ENCODE data around the gene ZNF768. TPM values are rescaled to one million over a fixed set of nuclear protein-coding genes. Genes with fewer than 3 reads are reported as not detected.
A peak's percentile ranks its signal among the peaks of the same experiment; 100 is the strongest.

Gene ZNF768
- total and polyA plus RNA-seq, 2 experiments from 2014 or later, result 25.2 to 37.6 TPM

DNA sequence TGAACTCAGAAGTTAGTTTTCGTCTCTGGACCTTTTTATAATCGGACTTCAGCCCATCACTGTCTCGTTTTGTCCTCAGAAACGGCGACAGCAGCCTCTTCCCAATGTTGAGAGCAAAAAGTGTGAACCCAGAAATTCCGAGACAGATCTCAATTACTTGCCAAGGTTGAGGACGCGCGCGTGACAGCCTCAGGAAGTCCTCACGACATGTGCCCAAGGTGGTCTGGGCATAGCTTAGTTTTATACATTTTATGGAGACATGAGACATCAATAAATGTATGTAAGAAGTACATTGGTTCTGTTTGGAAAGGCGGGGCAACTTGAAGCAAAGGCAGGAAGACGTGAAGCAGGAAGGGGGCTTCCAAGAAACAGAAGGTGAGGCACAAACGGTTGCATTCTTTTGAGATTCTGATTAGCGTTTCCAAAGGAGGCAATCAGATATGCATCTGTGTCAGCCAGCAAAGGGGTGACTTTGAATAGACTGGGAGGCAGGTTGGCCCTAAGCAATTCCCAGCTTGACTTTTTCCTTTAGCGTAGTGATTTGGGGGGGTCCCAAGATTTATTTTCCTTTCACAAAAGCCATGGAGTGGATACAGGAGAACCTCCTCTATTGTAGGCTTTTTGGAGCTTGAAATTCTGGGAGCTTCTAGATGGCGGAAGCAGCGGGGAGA lies 8.9 kb upstream of the ZNF768 start:
- Histone ChIP-seq H3K36me3 (replicated peaks; ENCODE audit: insufficient read depth, low read depth) (no peaks in the 10 kb centered on the region), H3K4me2 (peak overlapping the region; percentile 81), H3K27me3 (no peaks in the 10 kb centered on the region), H4K20me1 (ENCODE audit: insufficient read depth, poor library complexity, severe bottlenecking) (no peaks in the 10 kb centered on the region), H3K4me3 (peak overlapping the region; percentile 53), H3K9me2 (replicated peaks; ENCODE audit: insufficient read depth) (no peaks in the 10 kb centered on the region), H3K4me1 (ENCODE audit: insufficient read depth) (peaks cover 22% of the 10 kb centered on the region), H3K79me2 (peaks cover 42% of the 10 kb centered on the region), H3K9me3 (ENCODE audit: low read depth) (no peaks in the 10 kb centered on the region), H3K27ac (peak overlapping the region; percentile 97), H2AFZ (peak overlapping the region; percentile 78)
- DNase-seq (ENCODE audit: low spot score), result no peak
- 12% methylated on average over 18 of the region's 18 CpGs for WGBS (ENCODE audit: low lambda C conversion rate, missing lambda C conversion rate)
- TF ChIP-seq, protein P1, sequence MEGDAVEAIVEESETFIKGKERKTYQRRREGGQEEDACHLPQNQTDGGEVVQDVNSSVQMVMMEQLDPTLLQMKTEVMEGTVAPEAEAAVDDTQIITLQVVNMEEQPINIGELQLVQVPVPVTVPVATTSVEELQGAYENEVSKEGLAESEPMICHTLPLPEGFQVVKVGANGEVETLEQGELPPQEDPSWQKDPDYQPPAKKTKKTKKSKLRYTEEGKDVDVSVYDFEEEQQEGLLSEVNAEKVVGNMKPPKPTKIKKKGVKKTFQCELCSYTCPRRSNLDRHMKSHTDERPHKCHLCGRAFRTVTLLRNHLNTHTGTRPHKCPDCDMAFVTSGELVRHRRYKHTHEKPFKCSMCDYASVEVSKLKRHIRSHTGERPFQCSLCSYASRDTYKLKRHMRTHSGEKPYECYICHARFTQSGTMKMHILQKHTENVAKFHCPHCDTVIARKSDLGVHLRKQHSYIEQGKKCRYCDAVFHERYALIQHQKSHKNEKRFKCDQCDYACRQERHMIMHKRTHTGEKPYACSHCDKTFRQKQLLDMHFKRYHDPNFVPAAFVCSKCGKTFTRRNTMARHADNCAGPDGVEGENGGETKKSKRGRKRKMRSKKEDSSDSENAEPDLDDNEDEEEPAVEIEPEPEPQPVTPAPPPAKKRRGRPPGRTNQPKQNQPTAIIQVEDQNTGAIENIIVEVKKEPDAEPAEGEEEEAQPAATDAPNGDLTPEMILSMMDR (IDR thresholded peaks at IDR 0.05; ENCODE audit: poor library complexity), result no peak
- no peak for TF ChIP-seq EZH2phosphoT487 (IDR thresholded peaks at IDR 0.05; ENCODE audit: low read depth, severe bottlenecking, unreplicated experiment)
- no peak for TF ChIP-seq EZH2 (IDR thresholded peaks at IDR 0.05; ENCODE audit: borderline replicate concordance)

DNA sequence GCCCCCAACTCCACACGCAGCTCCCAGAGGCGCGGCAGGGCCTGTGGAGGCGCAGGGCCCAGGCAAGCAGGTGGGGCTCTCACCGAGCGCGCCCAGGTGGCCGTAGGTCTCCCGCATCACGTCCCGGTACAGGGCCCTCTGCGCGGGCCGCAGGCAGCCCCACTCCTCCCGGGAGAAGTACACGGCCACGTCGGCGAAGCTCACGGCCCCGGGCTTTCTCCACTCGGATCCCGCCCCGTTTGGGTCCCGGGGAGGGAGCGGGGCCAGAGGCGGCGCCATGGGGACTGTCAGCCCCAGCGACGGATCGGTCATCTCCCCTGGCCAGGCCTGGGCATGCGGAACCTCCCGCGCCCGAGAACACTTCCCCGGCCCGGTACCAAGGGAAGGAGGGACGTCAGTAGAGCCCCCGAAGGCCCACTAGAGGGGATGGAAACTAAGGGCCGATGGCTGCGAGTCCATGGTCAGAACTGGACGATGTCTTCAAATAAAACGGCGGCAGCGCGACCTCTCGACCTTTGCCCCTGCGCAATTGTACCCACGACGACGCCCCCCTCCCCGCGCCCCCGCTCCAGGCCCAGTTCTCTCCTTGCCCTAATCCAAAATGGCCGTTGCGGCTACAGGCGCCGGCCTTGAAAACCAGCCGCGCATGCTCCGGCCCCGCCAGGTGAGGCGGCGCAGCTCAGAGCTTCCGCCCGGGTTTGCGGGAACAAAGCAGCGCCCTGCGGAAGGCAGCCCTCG lies 8.2 kb upstream of the ZNF768 start, which contains the start of gene ZNF747:
Gene ZNF747, minus strand, starts transcription at position 491 of the 738 bp plus-strand sequence. Its CDS starts 179 bp downstream, at position 312.
- Histone ChIP-seq H3K27me3 (no peaks in the 10 kb centered on the region), H3K4me3 (peak within 1 kb of the TSS; percentile 53), H3K9me2 (replicated peaks; ENCODE audit: insufficient read depth) (no peaks in the 10 kb centered on the region), H4K20me1 (ENCODE audit: insufficient read depth, poor library complexity, severe bottlenecking) (no peaks in the 10 kb centered on the region), H3K4me2 (peak within 1 kb of the TSS; percentile 81), H3K27ac (peak within 1 kb of the TSS; percentile 97), H3K4me1 (ENCODE audit: insufficient read depth) (peaks cover 22% of the 10 kb centered on the region), H3K79me2 (peaks cover 42% of the 10 kb centered on the region), H3K9me3 (ENCODE audit: low read depth) (no peaks in the 10 kb centered on the region), H2AFZ (peak within 1 kb of the TSS; percentile 78), H3K36me3 (replicated peaks; ENCODE audit: insufficient read depth, low read depth) (no peaks in the 10 kb centered on the region)
- 6% methylated on average over 60 of the region's 70 CpGs for WGBS (ENCODE audit: low lambda C conversion rate, missing lambda C conversion rate)
- peak; percentile 94 for DNase-seq (ENCODE audit: low spot score)
- TF ChIP-seq EZH2 (IDR thresholded peaks at IDR 0.05; ENCODE audit: borderline replicate concordance) (no peak), EZH2phosphoT487 (IDR thresholded peaks at IDR 0.05; ENCODE audit: low read depth, severe bottlenecking, unreplicated experiment) (no peak)
- TF ChIP-seq, protein P1 (IDR thresholded peaks at IDR 0.05; ENCODE audit: poor library complexity), result no peak

DNA sequence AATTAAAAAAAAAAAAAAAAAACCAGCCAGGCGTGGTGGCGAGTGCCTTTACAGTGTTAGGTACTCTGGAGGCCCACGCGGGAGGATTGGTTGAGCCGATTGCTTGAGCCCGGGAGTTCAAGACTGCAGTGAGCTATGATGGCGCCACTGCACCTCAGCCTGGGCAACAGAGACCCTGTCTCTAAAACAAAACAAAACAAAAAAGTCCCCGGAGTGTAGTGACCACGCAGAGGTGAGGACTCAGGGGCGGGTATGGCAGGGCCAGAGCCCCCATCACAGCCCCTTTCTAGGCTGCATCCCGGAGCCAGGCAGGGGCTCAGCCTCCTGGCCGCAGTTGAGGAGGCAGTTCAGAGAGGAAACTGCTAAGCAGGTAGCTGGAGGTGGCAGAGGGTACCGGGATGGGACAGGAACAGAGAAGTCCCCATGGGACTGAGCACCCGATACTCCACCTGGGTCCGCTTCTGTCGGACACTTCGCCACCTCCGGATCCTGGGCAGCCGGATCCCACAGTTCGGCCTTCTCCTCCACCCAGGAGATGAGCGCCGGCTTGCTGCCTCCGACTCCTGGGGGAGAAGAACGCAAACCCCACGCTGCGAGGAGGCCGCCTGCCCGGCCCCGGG lies 7.5 kb upstream of the ZNF768 start:
- H4K20me1 ChIP-seq (ENCODE audit: insufficient read depth, poor library complexity, severe bottlenecking), result no peaks in the 10 kb centered on the region

More for the DNA sequence above, 7.5 kb upstream of the ZNF768 start:
- peak overlapping the region; percentile 74 for H2AFZ ChIP-seq
- H3K9me3 ChIP-seq (ENCODE audit: low read depth), result no peaks in the 10 kb centered on the region
- TF ChIP-seq EZH2phosphoT487 (IDR thresholded peaks at IDR 0.05; ENCODE audit: low read depth, severe bottlenecking, unreplicated experiment) (no peak), EZH2 (IDR thresholded peaks at IDR 0.05; ENCODE audit: borderline replicate concordance) (no peak)
- TF ChIP-seq, protein P1 (IDR thresholded peaks at IDR 0.05; ENCODE audit: poor library complexity), result no peak
- peaks cover 42% of the 10 kb centered on the region for H3K79me2 ChIP-seq
- H3K4me2 ChIP-seq, result peak overlapping the region; percentile 81
- no peaks in the 10 kb centered on the region for H3K9me2 ChIP-seq (replicated peaks; ENCODE audit: insufficient read depth)
- H3K27ac ChIP-seq, result peak overlapping the region; percentile 97
- no peaks in the 10 kb centered on the region for H3K27me3 ChIP-seq
- H3K36me3 ChIP-seq (replicated peaks; ENCODE audit: insufficient read depth, low read depth), result no peaks in the 10 kb centered on the region
- H3K4me3 ChIP-seq, result peak overlapping the region; percentile 53
- peaks cover 22% of the 10 kb centered on the region for H3K4me1 ChIP-seq (ENCODE audit: insufficient read depth)
- 38% methylated on average over 29 of the region's 29 CpGs for WGBS (ENCODE audit: low lambda C conversion rate, missing lambda C conversion rate)
- no peak for DNase-seq (ENCODE audit: low spot score)

All from hepatocyte (in vitro differentiated cells).